H1 (cell line): ENCODE data around the gene RNF13. TPM values are rescaled to one million over a fixed set of nuclear protein-coding genes. Genes with fewer than 3 reads are reported as not detected.

ENCODE experiments used
- CTCF ChIA-PET: fragments of 300-600 bp; sonication (Branson Sonifier 250); formaldehyde crosslinking; loops from one replicate; lab custom pipeline; 2021; ENCODE audit not compliant: partially characterized antibody; lab: Charles Lee
- POLR2A ChIA-PET: fragments of 300-600 bp; sonication (Branson Sonifier 250); formaldehyde crosslinking; loops from one replicate; lab custom pipeline; 2021; ENCODE audit warnings: inconsistent platforms; ENCODE audit not compliant: partially characterized antibody; lab: Charles Lee
- DNase-seq, 2 experiments: peaks; one replicate each; pipeline versions ENCODE4 v3.0.0 to v3.0.0-alpha.2; 2010 to 2022; ENCODE audit warnings: low spot score in 2 of 2, low read depth in 1 of 2, mixed read lengths in 1 of 2
- FAIRE-seq: peaks from 2 replicates; lab custom pipeline; 2011; peaks lifted over from hg19 to GRCh38; lab: Jason Lieb, UNC
- H2AFZ ChIP-seq: 2 replicates; pipeline ENCODE4 v1.8.1; 2012; ENCODE audit warnings: low read length, inconsistent platforms
- H2AK5ac ChIP-seq: 2 replicates; pipeline ENCODE4 v1.6.1; 2013; ENCODE audit warnings: low read depth, low read length
- H2BK120ac ChIP-seq: replicated peaks from 2 replicates; pipeline ENCODE3; 2013; ENCODE audit warnings: low read depth, low read length, inconsistent platforms
- H2BK12ac ChIP-seq: 2 replicates; pipeline ENCODE4 v1.6.1; 2013; ENCODE audit warnings: low read depth, low read length
- H2BK15ac ChIP-seq: 2 replicates; pipeline ENCODE4 v1.6.1; 2013; ENCODE audit warnings: low read length
- H2BK20ac ChIP-seq: 2 replicates; pipeline ENCODE4 v1.6.1; 2013; ENCODE audit warnings: low read length
- H2BK5ac ChIP-seq: 2 replicates; pipeline ENCODE4 v1.6.1; 2013; ENCODE audit warnings: low read depth, low read length
- H3K14ac ChIP-seq: 2 replicates; pipeline ENCODE4 v1.6.1; 2013; ENCODE audit warnings: inconsistent platforms; ENCODE audit not compliant: insufficient read length
- H3K18ac ChIP-seq: 2 replicates; pipeline ENCODE4 v1.6.1; 2013; ENCODE audit warnings: low read length; ENCODE audit errors: extremely low read depth
- H3K23ac ChIP-seq: 2 replicates; pipeline ENCODE4 v1.6.1; 2013; ENCODE audit warnings: inconsistent platforms; ENCODE audit not compliant: insufficient read length
- H3K23me2 ChIP-seq: 2 replicates; pipeline ENCODE4 v1.6.1; 2013; ENCODE audit warnings: low read depth, low read length
- H3K27ac ChIP-seq: 2 replicates; pipeline ENCODE4 v1.6.1; 2011; ENCODE audit warnings: low read depth, low read length, inconsistent platforms
- H3K27me3 ChIP-seq, 4 experiments: replicated peaks in 1 of 4; 1 replicate in 1 of 4; 2 replicates in 3 of 4; pipeline versions ENCODE4 v1.6.1 to v1.8.1; 2011 to 2013; ENCODE audit warnings: low read length in 3 of 4, mild to moderate bottlenecking in 3 of 4, inconsistent platforms in 2 of 4, mixed read lengths in 2 of 4, moderate library complexity in 1 of 4; ENCODE audit not compliant: control insufficient read depth in 3 of 4, insufficient read depth in 3 of 4; ENCODE audit errors: extremely low read depth in 1 of 4
- H3K36me3 ChIP-seq, 4 experiments: 2 replicates each; pipeline versions ENCODE4 v1.6.1 to v1.8.1; 2011 to 2013; ENCODE audit warnings: mild to moderate bottlenecking in 4 of 4, low read length in 3 of 4, moderate library complexity in 2 of 4, control low read depth in 1 of 4, inconsistent platforms in 1 of 4; ENCODE audit not compliant: insufficient read depth in 4 of 4, control insufficient read depth in 2 of 4
- H3K4ac ChIP-seq: replicated peaks from 2 replicates; pipeline ENCODE3; 2013; ENCODE audit warnings: low read length, low read depth, mixed read lengths, inconsistent platforms; ENCODE audit not compliant: insufficient read length
- H3K4me1 ChIP-seq, 4 experiments: replicated peaks in 1 of 4; 1 replicate in 1 of 4; 2 replicates in 3 of 4; pipeline versions ENCODE4 v1.6.1 to v1.8.1; 2011 to 2013; ENCODE audit warnings: low read length in 3 of 4, inconsistent platforms in 2 of 4, mixed read lengths in 1 of 4; ENCODE audit not compliant: insufficient read depth in 4 of 4, control insufficient read depth in 3 of 4
- H3K4me2 ChIP-seq, 2 experiments: 2 replicates each; pipeline versions ENCODE4 v1.6.1 to v1.8.1; 2011 to 2013; ENCODE audit warnings: low read depth in 2 of 2, low read length in 2 of 2, control low read depth in 1 of 2, inconsistent platforms in 1 of 2, mild to moderate bottlenecking in 1 of 2; ENCODE audit not compliant: insufficient read depth in 1 of 2
- H3K4me3 ChIP-seq, 4 experiments: fragments of 200-600, 300-600 bp in 1 of 4; sonication (generic), shearing (Covaris generic), sonication (Bioruptor Twin) in 1 of 4; 2 replicates each; pipeline versions ENCODE4 v1.5.1 to v1.8.1; 2011 to 2016; ENCODE audit warnings: low read length in 4 of 4, low read depth in 3 of 4, control low read depth in 2 of 4, inconsistent platforms in 2 of 4, mild to moderate bottlenecking in 2 of 4, mixed read lengths in 1 of 4, moderate library complexity in 1 of 4; ENCODE audit not compliant: insufficient read depth in 2 of 4; ENCODE audit errors: extremely low read depth in 1 of 4
- H3K56ac ChIP-seq: replicated peaks from 2 replicates; pipeline ENCODE3; 2013; ENCODE audit warnings: low read depth, mild to moderate bottlenecking, mixed read lengths, low read length, inconsistent platforms; ENCODE audit not compliant: insufficient read length
- H3K79me1 ChIP-seq: 2 replicates; pipeline ENCODE4 v1.6.1; 2013; ENCODE audit warnings: low read depth, low read length, control low read depth
- H3K79me2 ChIP-seq, 2 experiments: 2 replicates each; pipeline versions ENCODE4 v1.6.1 to v1.8.1; 2012 to 2013; ENCODE audit warnings: low read length in 2 of 2, mild to moderate bottlenecking in 2 of 2, inconsistent platforms in 1 of 2; ENCODE audit not compliant: insufficient read depth in 2 of 2, control insufficient read depth in 1 of 2
- H3K9ac ChIP-seq, 4 experiments: replicated peaks in 1 of 4; 1 replicate in 1 of 4; 2 replicates in 3 of 4; pipeline versions ENCODE4 v1.6.1 to v1.8.1; 2011 to 2013; ENCODE audit warnings: low read depth in 3 of 4, low read length in 3 of 4, control low read depth in 2 of 4, mild to moderate bottlenecking in 2 of 4, moderate library complexity in 2 of 4, inconsistent platforms in 1 of 4; ENCODE audit errors: extremely low read depth in 1 of 4
- H3K9me3 ChIP-seq, 2 experiments: 2 replicates each; pipeline versions ENCODE4 v1.6.1 to v1.8.1; 2012 to 2013; ENCODE audit warnings: mild to moderate bottlenecking in 2 of 2, moderate library complexity in 2 of 2, control low read depth in 1 of 2, inconsistent platforms in 1 of 2, low read depth in 1 of 2, low read length in 1 of 2, mixed read lengths in 1 of 2; ENCODE audit not compliant: insufficient read depth in 2 of 2
- H4K20me1 ChIP-seq, 2 experiments: replicated peaks in 1 of 2; 2 replicates each; pipeline versions ENCODE3 to v1.8.1; 2011 to 2013; ENCODE audit warnings: inconsistent platforms in 2 of 2, low read length in 2 of 2, mild to moderate bottlenecking in 1 of 2; ENCODE audit not compliant: insufficient read depth in 2 of 2, control insufficient read depth in 1 of 2
- H4K5ac ChIP-seq: 2 replicates; pipeline ENCODE4 v1.6.1; 2013; ENCODE audit warnings: low read length, low read depth, mixed read lengths, inconsistent platforms; ENCODE audit not compliant: insufficient read length
- H4K8ac ChIP-seq: 2 replicates; pipeline ENCODE4 v1.8.0; 2013; ENCODE audit warnings: mild to moderate bottlenecking, moderate library complexity, low read length, inconsistent platforms; ENCODE audit not compliant: insufficient read depth; ENCODE audit errors: extremely low read depth
- H4K91ac ChIP-seq: replicated peaks from 2 replicates; pipeline ENCODE3; 2013; ENCODE audit warnings: low read length, mixed read lengths, inconsistent platforms; ENCODE audit not compliant: insufficient read length
- MAFK ChIP-seq: IDR thresholded peaks from 2 replicates; pipeline ENCODE4 v1.6.1; 2012; ENCODE audit warnings: low read depth, mild to moderate bottlenecking, improper control_type of control experiment, low read length
- PHF8 ChIP-seq: fragments of 200-600 bp; sonication (generic); conservative IDR thresholded peaks from 2 replicates; pipeline ENCODE4 v1.7.1; 2012; ENCODE audit warnings: low read depth, mild to moderate bottlenecking, inconsistent platforms, low read length, moderate library complexity
- POLR2AphosphoS5 ChIP-seq: IDR thresholded peaks from 2 replicates; pipeline ENCODE4 v1.6.1; 2011; ENCODE audit warnings: low read depth, low read length
- RXRA ChIP-seq: IDR thresholded peaks from 2 replicates; pipeline ENCODE4 v1.6.1; 2011; ENCODE audit warnings: low read depth, mild to moderate bottlenecking, low read length, moderate library complexity; ENCODE audit not compliant: insufficient read depth
- WGBS, 2 experiments: shearing (Covaris generic) in 1 of 2; methylation state at CpG; one replicate each; pipeline versions ENCODE4 v1.1.6 to v1.1.7; 2013 to 2015; ENCODE audit warnings: low lambda C conversion rate in 2 of 2, mixed read lengths in 2 of 2, inconsistent platforms in 1 of 2, low coverage in 1 of 2, missing lambda C conversion rate in 1 of 2; ENCODE audit not compliant: insufficient replicate concordance in 2 of 2, insufficient coverage in 1 of 2, insufficient read length in 1 of 2; ENCODE audit errors: extremely low coverage in 1 of 2, missing lambda C conversion rate in 1 of 2; 5-methylcytosine and 5-hydroxymethylcytosine counted together
- polyA plus RNA-seq, 7 experiments: library from polyadenylated mRNA; depleted of rRNA in 3 of 7; stranded (reverse) in 5 of 7; unstranded in 2 of 7; fragments of >200 nt in 5 of 7; fragments of 200-250 nt in 2 of 7; gene quantifications; 1 replicate in 5 of 7; 2 replicates in 1 of 7; 4 replicates in 1 of 7; pipeline versions ENCODE4 v1.2.1 to v1.2.3, GENCODE V29; 2011 to 2013; ENCODE audit warnings: missing spikeins in 2 of 7, mixed read lengths in 2 of 7
- total RNA-seq: library from RNA; stranded (reverse); fragmentation: NEBNext Ultra II Directional; extraction: Animal tissue kit (Norgen Biotek cat#: 25700); gene quantifications from 2 replicates; pipeline ENCODE4 v1.2.1, GENCODE V29; 2021

Gene RNF13
- total and polyA plus RNA-seq, 2 of the 8 experiments (the other 6 are each of a cell fraction or from before 2014, with no cell fraction given): 19.4 to 35.4 TPM

GRCh38 chr3:149792452-149793270 lies 20.4 kb upstream of the RNF13 start, which contains the start of gene ANKUB1:
Gene ANKUB1, minus strand, starts transcription at chr3:149792554. Its CDS starts 188 bp downstream, at chr3:149792366.
- no peak within 1 kb of the TSS for H2AK5ac ChIP-seq
- no peak within 1 kb of the TSS for H2BK20ac ChIP-seq
- FAIRE-seq (no peak), DNase-seq (no peak)
- POLR2A ChIA-PET: no interaction called here
- H3K27ac ChIP-seq: no peak within 1 kb of the TSS
- H3K56ac ChIP-seq: no peak within 1 kb of the TSS
- no peak within 1 kb of the TSS for H2BK120ac ChIP-seq
- TF ChIP-seq MAFK: no peak
- TF ChIP-seq POLR2AphosphoS5: no peak
- TF ChIP-seq PHF8: no peak
- TF ChIP-seq RXRA: no peak
- H3K14ac ChIP-seq: no peak within 1 kb of the TSS
- no peaks in the 10 kb centered on the region for H4K20me1 ChIP-seq
- H3K4me2 ChIP-seq: no peak within 1 kb of the TSS
- no peaks in the 10 kb centered on the region for H3K4me1 ChIP-seq
- no peak within 1 kb of the TSS for H2BK15ac ChIP-seq
- H2AFZ ChIP-seq: no peak within 1 kb of the TSS
- CTCF ChIA-PET: interaction anchor here (1.2 to 2.9 kb wide), 4 partner anchors 16 to 29 kb away, joined by 5 to 11 read pairs (median 8); no protein-coding TSS in a partner anchor
- H3K4ac ChIP-seq: no peak within 1 kb of the TSS
- no peaks in the 10 kb centered on the region; the same call in 1 of the 2 replicates for H3K23me2 ChIP-seq
- H3K4me3 ChIP-seq: no peak within 1 kb of the TSS
- H4K5ac ChIP-seq: no peak within 1 kb of the TSS
- no peaks in the 10 kb centered on the region for H3K79me1 ChIP-seq
- WGBS, 2 experiments: 92% methylated on average over 4 of the region's 4 CpGs; no CpG with 5 or more reads in 1 of the 2 experiments
- H3K23ac ChIP-seq: no peak within 1 kb of the TSS
- no peaks in the 10 kb centered on the region for H3K79me2 ChIP-seq
- H3K9ac ChIP-seq: no peak within 1 kb of the TSS
- H4K8ac ChIP-seq: no peak within 1 kb of the TSS
- no peak within 1 kb of the TSS for H3K18ac ChIP-seq
- H4K91ac ChIP-seq: no peak within 1 kb of the TSS
- no peaks in the 10 kb centered on the region for H3K36me3 ChIP-seq
- H3K9me3 ChIP-seq: no peaks in the 10 kb centered on the region
- H2BK5ac ChIP-seq: no peak within 1 kb of the TSS
- no peaks in the 10 kb centered on the region for H3K27me3 ChIP-seq
- no peak within 1 kb of the TSS for H2BK12ac ChIP-seq
